ENCODE data around the gene PRRT1B.
A peak's percentile ranks its signal among the peaks of the same experiment; 100 is the strongest.

PRRT1B gene

DNA sequence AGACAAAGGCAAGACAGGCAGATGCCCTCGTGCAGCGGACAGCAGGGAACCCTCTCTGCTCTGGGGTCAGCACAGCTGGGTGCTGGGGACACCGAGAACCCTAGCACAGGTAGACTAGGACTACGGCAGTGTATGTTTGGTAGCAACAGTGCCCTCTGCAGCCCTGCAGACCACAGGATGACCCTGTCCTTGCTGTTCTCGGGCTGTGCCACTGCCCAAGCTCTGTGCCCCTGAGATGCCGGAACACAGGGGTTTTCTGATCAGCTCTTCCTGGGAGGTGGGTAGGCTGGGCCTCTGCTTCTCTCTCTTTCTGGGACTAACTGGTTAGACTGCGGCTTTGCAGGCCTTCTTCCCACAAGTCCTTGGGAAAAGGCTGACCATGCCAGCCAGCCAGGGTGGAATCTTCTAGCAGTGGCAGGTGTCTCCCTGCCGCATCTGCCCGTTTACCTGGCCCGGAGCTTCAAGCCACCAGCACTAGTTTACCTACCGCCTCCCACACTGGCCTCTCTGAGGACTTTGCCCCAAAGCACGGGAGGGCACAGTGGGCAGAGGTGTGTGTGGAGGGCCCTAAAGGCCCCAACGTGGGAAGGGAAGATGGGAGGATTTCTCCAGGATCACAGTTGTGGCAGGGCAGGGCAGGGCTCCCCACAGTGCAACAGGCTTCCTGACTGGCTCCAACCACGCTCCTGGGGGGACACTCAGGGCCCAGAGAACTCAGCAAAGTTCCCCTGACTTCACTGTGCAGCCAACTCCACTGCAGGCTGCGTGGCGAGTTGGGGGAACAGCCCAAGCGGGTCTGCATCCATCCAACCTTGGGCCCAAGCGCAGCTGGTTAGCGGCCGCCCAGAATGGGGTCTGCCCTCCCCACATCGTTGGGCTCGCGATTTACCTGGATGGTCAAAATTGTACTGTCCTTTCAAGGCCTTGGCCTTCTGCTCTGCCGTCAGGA, 15.5 kb upstream of the PRRT1B start:
- H3K36me3 ChIP-seq (ENCODE audit: low read depth) = peaks cover 33% of the 10 kb centered on the region
- TF ChIP-seq, protein P1, sequence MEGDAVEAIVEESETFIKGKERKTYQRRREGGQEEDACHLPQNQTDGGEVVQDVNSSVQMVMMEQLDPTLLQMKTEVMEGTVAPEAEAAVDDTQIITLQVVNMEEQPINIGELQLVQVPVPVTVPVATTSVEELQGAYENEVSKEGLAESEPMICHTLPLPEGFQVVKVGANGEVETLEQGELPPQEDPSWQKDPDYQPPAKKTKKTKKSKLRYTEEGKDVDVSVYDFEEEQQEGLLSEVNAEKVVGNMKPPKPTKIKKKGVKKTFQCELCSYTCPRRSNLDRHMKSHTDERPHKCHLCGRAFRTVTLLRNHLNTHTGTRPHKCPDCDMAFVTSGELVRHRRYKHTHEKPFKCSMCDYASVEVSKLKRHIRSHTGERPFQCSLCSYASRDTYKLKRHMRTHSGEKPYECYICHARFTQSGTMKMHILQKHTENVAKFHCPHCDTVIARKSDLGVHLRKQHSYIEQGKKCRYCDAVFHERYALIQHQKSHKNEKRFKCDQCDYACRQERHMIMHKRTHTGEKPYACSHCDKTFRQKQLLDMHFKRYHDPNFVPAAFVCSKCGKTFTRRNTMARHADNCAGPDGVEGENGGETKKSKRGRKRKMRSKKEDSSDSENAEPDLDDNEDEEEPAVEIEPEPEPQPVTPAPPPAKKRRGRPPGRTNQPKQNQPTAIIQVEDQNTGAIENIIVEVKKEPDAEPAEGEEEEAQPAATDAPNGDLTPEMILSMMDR (IDR thresholded peaks at IDR 0.05; ENCODE audit: poor library complexity, severe bottlenecking) = no peak
- H3K27ac ChIP-seq (ENCODE audit: poor library complexity, severe bottlenecking) = no peak overlapping the region
- no peak for DNase-seq (ENCODE audit: low spot score)
- H3K27me3 ChIP-seq (ENCODE audit: insufficient read depth, poor library complexity, severe bottlenecking) = no peaks in the 10 kb centered on the region
- H3K9me3 ChIP-seq (ENCODE audit: severe bottlenecking) = no peaks in the 10 kb centered on the region
- ATAC-seq (ENCODE audit: low read depth) = no peak
- H3K4me3 ChIP-seq (ENCODE audit: severe bottlenecking) = peak overlapping the region; percentile 86
- H3K4me1 ChIP-seq (ENCODE audit: insufficient read depth, poor library complexity, severe bottlenecking) = no peaks in the 10 kb centered on the region

DNA sequence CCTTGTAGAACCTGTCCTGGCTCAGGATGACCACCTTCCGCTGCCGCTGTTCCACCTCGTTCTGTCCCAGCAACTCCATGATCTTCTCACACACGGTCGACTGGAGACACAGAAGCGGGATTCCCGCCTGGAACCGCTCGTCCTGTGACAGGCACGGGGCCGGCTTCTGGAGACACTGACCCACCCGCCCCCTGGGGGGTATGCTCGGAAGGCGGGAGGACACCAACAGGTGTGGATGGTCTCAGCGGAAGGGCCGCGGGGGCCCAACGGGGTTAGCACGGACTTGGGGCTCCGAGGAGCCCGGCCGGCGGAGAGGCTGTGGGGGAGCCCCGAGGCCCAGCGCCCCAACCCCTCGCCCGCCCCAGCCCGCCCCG, 14.8 kb upstream of the PRRT1B start:
- Histone ChIP-seq H3K27me3 (ENCODE audit: insufficient read depth, poor library complexity, severe bottlenecking) (no peaks in the 10 kb centered on the region), H3K27ac (ENCODE audit: poor library complexity, severe bottlenecking) (no peak overlapping the region), H3K4me3 (ENCODE audit: severe bottlenecking) (peak overlapping the region; percentile 86), H3K36me3 (ENCODE audit: low read depth) (peaks cover 30% of the 10 kb centered on the region), H3K9me3 (ENCODE audit: severe bottlenecking) (no peaks in the 10 kb centered on the region), H3K4me1 (ENCODE audit: insufficient read depth, poor library complexity, severe bottlenecking) (no peaks in the 10 kb centered on the region)
- no peak for DNase-seq (ENCODE audit: low spot score)
- TF ChIP-seq, protein P1 (IDR thresholded peaks at IDR 0.05; ENCODE audit: poor library complexity, severe bottlenecking) = peak; percentile 13
- ATAC-seq (ENCODE audit: low read depth) = peak; percentile 61

DNA sequence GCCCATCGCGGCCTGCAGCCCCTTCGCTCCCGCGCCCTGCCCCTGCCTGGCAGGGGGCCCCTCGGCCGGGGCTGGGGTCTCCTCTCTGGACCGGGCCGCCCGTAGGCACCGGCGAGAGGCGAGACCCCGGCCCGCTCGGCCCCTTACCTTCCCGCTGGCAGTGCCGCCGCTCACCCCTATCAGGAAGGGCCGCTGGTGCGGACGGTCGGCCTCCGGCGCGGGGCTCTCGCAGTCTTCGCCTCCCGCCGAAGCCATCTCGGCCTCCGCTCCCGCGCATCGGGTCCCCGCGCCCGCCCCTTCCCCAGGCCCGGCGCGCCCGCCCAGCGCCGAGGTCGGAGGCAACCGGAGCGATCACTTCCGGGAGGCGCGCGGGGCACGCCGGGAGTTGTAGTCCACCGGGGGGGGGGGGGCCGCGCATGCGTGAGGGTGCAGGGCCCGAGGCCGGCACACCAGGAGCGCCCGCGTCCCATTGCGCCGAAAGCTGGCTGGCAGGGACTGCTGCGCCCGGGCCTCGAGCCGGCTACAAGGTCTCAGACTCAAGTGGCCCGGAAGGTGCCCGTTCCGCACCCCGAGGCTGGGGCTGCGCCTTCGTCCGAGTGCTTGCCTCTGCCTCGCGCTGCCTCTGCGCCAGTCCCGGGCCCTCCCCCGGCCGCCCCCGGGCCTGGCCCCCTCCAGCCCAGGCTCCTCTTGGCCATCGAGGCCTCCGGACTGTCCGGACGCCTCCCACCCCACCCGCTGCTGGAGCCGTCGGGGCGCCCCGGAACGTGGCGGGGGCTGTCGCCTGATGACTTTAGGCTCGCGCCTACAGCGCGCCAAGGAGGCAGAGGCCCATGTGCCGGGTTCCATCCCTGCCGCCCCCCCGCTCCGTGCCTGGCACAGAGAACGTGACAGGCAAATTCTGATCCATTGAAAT, 14.1 kb upstream of the PRRT1B start, which contains the start of gene UCK1:
UCK1 (minus strand) TSS at position 344 of the 913 bp plus-strand sequence; CDS start at position 255, 89 bp downstream.
- ATAC-seq (ENCODE audit: low read depth) (peak; percentile 89), DNase-seq (ENCODE audit: low spot score) (no peak)
- H3K9me3 ChIP-seq (ENCODE audit: severe bottlenecking) = no peaks in the 10 kb centered on the region
- H3K4me3 ChIP-seq (ENCODE audit: severe bottlenecking) = peak within 1 kb of the TSS; percentile 86
- H3K27ac ChIP-seq (ENCODE audit: poor library complexity, severe bottlenecking) = no peak within 1 kb of the TSS
- no peaks in the 10 kb centered on the region for H3K27me3 ChIP-seq (ENCODE audit: insufficient read depth, poor library complexity, severe bottlenecking)
- no peaks in the 10 kb centered on the region for H3K4me1 ChIP-seq (ENCODE audit: insufficient read depth, poor library complexity, severe bottlenecking)
- TF ChIP-seq, protein P1 (IDR thresholded peaks at IDR 0.05; ENCODE audit: poor library complexity, severe bottlenecking) = peak; percentile 8
- H3K36me3 ChIP-seq (ENCODE audit: low read depth) = peaks cover 25% of the 10 kb centered on the region

DNA sequence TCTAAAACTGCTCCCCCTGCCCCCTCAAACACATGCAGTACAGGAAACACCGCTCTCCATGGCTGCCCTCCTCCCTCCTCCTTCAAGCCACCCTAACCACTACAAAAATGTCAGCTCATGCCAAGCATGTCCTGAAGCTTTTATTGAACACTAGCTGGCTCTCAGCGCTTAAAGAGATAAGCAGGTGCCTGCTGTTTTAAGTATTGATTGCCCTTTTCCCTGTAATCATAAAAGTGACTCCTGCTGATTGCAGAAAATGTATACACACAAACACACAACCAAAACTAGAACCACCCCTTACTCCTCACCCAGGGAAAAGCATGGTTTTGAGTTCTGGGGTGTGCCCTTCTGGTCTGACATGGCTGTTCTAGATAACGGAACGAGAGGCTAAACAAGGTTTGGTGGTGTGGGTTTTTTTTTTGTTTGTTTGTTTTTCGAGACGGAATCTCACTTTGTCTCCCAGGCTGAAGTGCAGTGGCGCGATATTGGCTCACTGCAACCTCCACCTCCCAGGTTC, 10.5 kb upstream of the PRRT1B start:
- ATAC-seq (ENCODE audit: low read depth) (no peak), DNase-seq (ENCODE audit: low spot score) (no peak)
- Histone ChIP-seq H3K4me3 (ENCODE audit: severe bottlenecking) (no peak overlapping the region), H3K27me3 (ENCODE audit: insufficient read depth, poor library complexity, severe bottlenecking) (no peaks in the 10 kb centered on the region), H3K9me3 (ENCODE audit: severe bottlenecking) (no peaks in the 10 kb centered on the region), H3K27ac (ENCODE audit: poor library complexity, severe bottlenecking) (no peak overlapping the region), H3K4me1 (ENCODE audit: insufficient read depth, poor library complexity, severe bottlenecking) (no peaks in the 10 kb centered on the region), H3K36me3 (ENCODE audit: low read depth) (peaks cover 6% of the 10 kb centered on the region; the same call in 1 of the 2 replicates)
- TF ChIP-seq, protein P1 (IDR thresholded peaks at IDR 0.05; ENCODE audit: poor library complexity, severe bottlenecking) = no peak
